Spleen (tissue), 11 donors: Measurements from ENCODE around the gene ARHGAP28. TPM values are rescaled to one million over a fixed set of nuclear protein-coding genes. Genes with fewer than 3 reads are reported as not detected.

ENCODE experiments used
- DNase-seq: peaks from one replicate; pipeline ENCODE4 v3.0.0-alpha.2; 2020
- H3K27ac ChIP-seq, 8 donors: fragments of 200-600 bp; sonication (generic) in 7 of 8; 1 replicate in 4 of 8; 2 replicates in 4 of 8; pipeline versions ENCODE4 v1.5.0 to v1.8.0; 2016 to 2021; ENCODE audit warnings: inconsistent platforms in 4 of 8, mild to moderate bottlenecking in 4 of 8, moderate library complexity in 1 of 8
- H3K27me3 ChIP-seq, 7 donors: fragments of 200-600 bp; sonication (generic) in 6 of 7; replicated peaks in 1 of 7; 1 replicate in 4 of 7; 2 replicates in 3 of 7; pipeline versions ENCODE4 v1.5.0 to v1.8.0; 2016 to 2021; ENCODE audit warnings: inconsistent platforms in 3 of 7, mild to moderate bottlenecking in 1 of 7
- H3K36me3 ChIP-seq, 6 donors: fragments of 200-600 bp; sonication (generic) in 5 of 6; 1 replicate in 4 of 6; 2 replicates in 2 of 6; pipeline versions ENCODE4 v1.5.0 to v1.8.0; 2016 to 2021; ENCODE audit warnings: inconsistent platforms in 2 of 6
- H3K4me1 ChIP-seq, 6 donors: fragments of 200-600 bp; sonication (generic) in 5 of 6; 1 replicate in 3 of 6; 2 replicates in 3 of 6; pipeline versions ENCODE4 v1.5.0 to v1.8.0; 2016 to 2021; ENCODE audit warnings: inconsistent platforms in 3 of 6
- H3K4me3 ChIP-seq, 8 donors: fragments of 200-600 bp; sonication (generic) in 7 of 8; 1 replicate in 4 of 8; 2 replicates in 4 of 8; pipeline versions ENCODE4 v1.5.0 to v1.8.0; 2016 to 2021; ENCODE audit warnings: inconsistent platforms in 4 of 8, mild to moderate bottlenecking in 4 of 8, moderate library complexity in 2 of 8
- H3K9me3 ChIP-seq, 8 donors: fragments of 200-600 bp; sonication (generic) in 7 of 8; 1 replicate in 4 of 8; 2 replicates in 4 of 8; pipeline versions ENCODE4 v1.5.0 to v1.8.0; 2016 to 2021; ENCODE audit warnings: inconsistent platforms in 4 of 8
- CTCF ChIP-seq, 11 experiments: fragments of 200-600 bp in 7 of 11; fragments of 450-650 bp in 4 of 11; sonication (generic) in 4 of 11; IDR thresholded peaks in 8 of 11; conservative IDR thresholded peaks in 3 of 11; 1 replicate in 7 of 11; 2 replicates in 4 of 11; pipeline versions ENCODE4 v1.4.0 to v1.8.0; 2016 to 2021; ENCODE audit warnings: antibody characterized with exemption in 11 of 11, inconsistent platforms in 4 of 11, mild to moderate bottlenecking in 1 of 11
- POLR2A ChIP-seq, 3 donors: fragments of 450-650 bp; IDR thresholded peaks; one replicate each; pipeline ENCODE4 v1.5.1; 2017; ENCODE audit warnings: antibody characterized with exemption in 3 of 3, mild to moderate bottlenecking in 1 of 3
- POLR2AphosphoS5 ChIP-seq, 3 donors: sonication (generic); formaldehyde crosslinking; IDR thresholded peaks; one replicate each; pipeline ENCODE4 v1.5.1; 2017; ENCODE audit warnings: antibody characterized with exemption in 3 of 3
- WGBS, 5 donors: extraction: QIAGEN DNeasy Blood & Tissue Kit in 3 of 5; methylation state at CpG; one replicate each; pipeline versions ENCODE4 v1.1.5 to v1.1.7; 2013 to 2018; 5-methylcytosine and 5-hydroxymethylcytosine counted together
- intact Hi-C: fragments of 100-400 bp; cut with DNase I; formaldehyde crosslinking; loops from one replicate; pipeline ENCODE4 v1.15.0; 2023; ENCODE audit warnings: low total_unique reads
- polyA plus RNA-seq, 3 donors: library from polyadenylated mRNA; stranded (reverse); fragments of 200-250 nt; gene quantifications; one replicate each; pipeline ENCODE4 v1.2.1, GENCODE V29; 2013
- total RNA-seq, 7 donors: library from RNA; depleted of rRNA in 3 of 7; stranded (reverse); fragments of >200 nt in 3 of 7; fragmentation: NEBNext Ultra II Directional in 4 of 7; extraction: Animal tissue kit (Norgen Biotek cat#: 25700) in 4 of 7; gene quantifications; one replicate each; pipeline versions ENCODE4 v1.1.0 to v1.2.1, GENCODE V29; 2016 to 2021
- donor health status: healthy with polysubstance abuse.
- donor health status: DM: no; HTN: no; CAD: no; lungs with moderate emphysema.
- donor health status: DM: no; HTN: no; CAD: no.
- donor health status: Bipolar disorder and iron deficiency.
- donor health status: healthy.
- donor health status: DM: no; HTN: no; CAD: no.
- donor health status: DM: yes; HTN: yes; CAD: no.

Gene ARHGAP28
- total and polyA plus RNA-seq, 10 donors, result 1.9 to 78.3 (median 30.3) TPM

DNA sequence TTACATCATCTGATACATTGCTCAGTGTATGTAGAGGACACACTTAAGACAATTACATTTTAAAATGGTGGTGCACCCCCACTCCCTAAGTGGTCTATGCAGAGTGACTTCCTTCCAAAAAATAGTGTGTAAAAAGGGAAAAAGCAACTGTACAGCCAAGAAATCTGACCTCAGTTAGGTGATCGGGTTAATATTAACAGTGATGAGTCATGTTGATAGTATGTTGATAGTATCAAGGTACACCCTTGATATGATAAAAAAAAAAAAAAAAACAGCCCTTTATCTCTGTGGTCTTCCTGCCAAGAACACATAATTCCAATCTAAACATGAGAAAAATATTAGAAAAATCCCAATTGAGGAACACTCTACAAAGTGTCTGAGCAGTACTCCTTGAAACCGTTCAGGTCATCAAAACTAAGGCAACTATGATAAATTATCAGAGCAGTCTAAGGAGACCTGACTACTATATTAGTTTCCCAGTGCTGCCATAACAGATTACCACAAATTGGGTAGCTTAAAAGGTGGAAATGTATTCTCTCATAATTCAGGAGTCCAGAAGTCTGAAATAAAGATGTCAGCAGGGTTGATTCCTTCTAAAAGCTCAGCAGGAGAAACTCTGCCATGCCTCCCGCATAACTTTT is 171.9 kb downstream of the ARHGAP28 start:
- no peak for DNase-seq
- Histone ChIP-seq H3K27ac (peak overlapping the region in 2 of 8 donors; percentile 14 to 29), H3K27me3 (no peaks in the 10 kb centered on the region), H3K4me3 (no peak overlapping the region), H3K4me1 (no peaks in the 10 kb centered on the region), H3K36me3 (peaks cover 0 to 31% (median 4%) of the 10 kb centered on the region in 6 donors), H3K9me3 (peaks cover 0 to 29% (median 24%) of the 10 kb centered on the region in 8 donors)
- WGBS, 5 donors, result 70 to 83% (median 76%) methylated on average over 3 of the region's 3 CpGs
- intact Hi-C loops, result no loop called here
- TF ChIP-seq CTCF (IDR thresholded peaks at IDR 0.05 in 8 of 11, conservative IDR thresholded peaks at IDR 0.05 in 3 of 11) (no peak), POLR2A (IDR thresholded peaks at IDR 0.05) (no peak), POLR2AphosphoS5 (IDR thresholded peaks at IDR 0.05) (no peak)

DNA sequence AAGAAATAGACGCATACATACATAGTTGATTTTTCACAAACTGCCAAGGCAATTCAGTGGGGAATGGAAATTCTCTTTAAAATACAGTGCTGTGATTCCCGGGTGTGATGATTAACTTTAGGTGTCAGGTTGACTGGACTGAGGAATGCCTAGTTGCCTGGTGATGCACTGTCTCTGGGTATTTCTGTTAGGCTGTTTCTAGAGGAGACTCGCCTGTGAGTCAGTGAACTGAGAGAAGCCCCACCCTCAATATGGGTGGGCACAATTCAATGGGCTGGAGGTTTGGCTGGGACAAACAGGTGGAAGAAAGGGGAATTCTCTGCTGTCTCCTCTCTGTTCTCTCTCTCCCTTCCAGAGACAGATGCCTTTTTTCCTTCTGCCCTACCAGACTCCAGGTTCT is 187.6 kb downstream of the ARHGAP28 start:
- H3K4me3 ChIP-seq, result no peak overlapping the region
- TF ChIP-seq POLR2AphosphoS5 (IDR thresholded peaks at IDR 0.05), result no peak
- TF ChIP-seq CTCF (IDR thresholded peaks at IDR 0.05 in 8 of 11, conservative IDR thresholded peaks at IDR 0.05 in 3 of 11), result no peak
- no peak for TF ChIP-seq POLR2A (IDR thresholded peaks at IDR 0.05)
- H3K36me3 ChIP-seq, result peaks cover 0 to 11% (median 0%) of the 10 kb centered on the region in 6 donors
- H3K27me3 ChIP-seq, result no peaks in the 10 kb centered on the region
- no peaks in the 10 kb centered on the region for H3K4me1 ChIP-seq
- H3K27ac ChIP-seq, result no peak overlapping the region
- intact Hi-C loops, result no loop called here
- no peak for DNase-seq
- WGBS, 5 donors, result 78 to 93% (median 87%) methylated on average over 3 of the region's 3 CpGs
- H3K9me3 ChIP-seq, result no peaks in the 10 kb centered on the region

DNA sequence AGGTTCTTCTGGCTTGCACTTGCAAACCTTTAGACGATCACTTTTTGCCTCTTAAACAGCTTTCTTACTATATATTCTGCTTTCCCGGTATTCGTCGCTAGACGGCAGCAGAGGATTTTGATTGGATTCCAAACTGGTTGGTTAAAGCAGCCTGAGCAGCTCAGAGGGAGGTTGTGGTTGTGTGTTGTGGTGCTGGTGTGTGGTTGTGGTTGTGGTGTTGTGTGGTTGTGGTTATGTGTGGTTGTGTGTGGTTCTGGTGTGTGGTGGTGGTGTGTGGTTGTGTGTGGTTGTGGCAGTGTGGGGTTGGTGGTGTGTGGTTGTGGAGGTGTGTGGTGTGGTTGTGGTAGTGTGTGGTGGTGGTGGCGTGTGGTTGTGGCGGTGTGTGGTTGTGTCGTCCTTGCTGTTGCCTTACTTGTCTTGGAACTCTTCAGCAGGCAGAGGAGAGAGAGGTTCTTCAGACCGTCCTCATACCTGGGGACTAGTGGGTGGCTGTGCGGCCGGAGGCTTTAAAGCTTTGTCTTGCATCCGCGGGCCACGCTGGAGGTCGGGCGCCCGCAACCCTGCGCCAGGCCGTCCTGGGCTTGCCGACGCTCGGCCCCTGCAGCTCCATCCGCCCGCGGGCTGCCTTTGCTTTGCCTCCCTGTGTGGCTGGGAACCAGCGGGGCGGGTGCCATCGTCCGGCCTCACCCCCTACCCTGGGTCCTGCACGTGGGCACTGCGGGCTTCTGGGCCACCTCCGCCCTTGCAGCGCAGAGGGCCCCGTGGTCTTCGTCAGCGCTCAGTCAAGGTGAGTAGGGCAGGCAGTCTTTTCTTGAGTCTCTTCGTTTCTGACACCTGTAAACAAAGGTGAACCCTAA is 190.8 kb downstream of the ARHGAP28 start:
- intact Hi-C loops, result loop anchor here (5.0 kb wide), 1 partner anchor 257 kb away; no protein-coding TSS in a partner anchor
- Histone ChIP-seq H3K27me3 (no peaks in the 10 kb centered on the region), H3K4me1 (no peaks in the 10 kb centered on the region), H3K4me3 (no peak overlapping the region), H3K27ac (no peak overlapping the region), H3K9me3 (no peaks in the 10 kb centered on the region), H3K36me3 (no peaks in the 10 kb centered on the region)
- 70 to 79% (median 76%) methylated on average over 26 to 37 of the region's 37 CpGs for WGBS, 5 donors
- no peak for DNase-seq
- no peak for TF ChIP-seq POLR2AphosphoS5 (IDR thresholded peaks at IDR 0.05)
- peak in 6 of 11 experiments; percentile 28 to 59 (median 46) for TF ChIP-seq CTCF (IDR thresholded peaks at IDR 0.05 in 8 of 11, conservative IDR thresholded peaks at IDR 0.05 in 3 of 11)

DNA sequence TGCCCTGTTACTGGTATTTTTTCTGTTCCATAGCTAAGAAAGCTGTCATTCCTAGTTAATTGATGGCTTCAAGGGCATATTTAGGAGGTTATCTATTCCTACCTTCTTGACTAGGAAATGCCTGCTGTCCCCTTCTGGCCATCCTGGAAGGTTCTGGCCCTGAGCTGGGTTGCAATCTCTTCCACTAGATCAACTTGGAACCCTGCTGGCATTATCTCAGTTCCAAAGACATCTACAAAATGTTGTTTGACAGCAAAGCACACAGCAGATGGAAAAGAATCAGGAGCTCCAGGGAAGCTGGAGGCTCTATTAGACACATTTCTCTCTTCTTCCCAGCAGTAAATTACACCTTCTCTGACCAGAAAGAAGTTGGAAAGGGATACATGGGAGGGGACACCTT is 192.1 kb downstream of the ARHGAP28 start:
- no peak for DNase-seq
- Histone ChIP-seq H3K4me3 (no peak overlapping the region), H3K27me3 (no peaks in the 10 kb centered on the region), H3K27ac (no peak overlapping the region), H3K36me3 (no peaks in the 10 kb centered on the region), H3K4me1 (no peaks in the 10 kb centered on the region), H3K9me3 (no peaks in the 10 kb centered on the region)
- intact Hi-C loops, result loop anchor here (5.0 kb wide), 1 partner anchor 256 kb away; no protein-coding TSS in a partner anchor
- TF ChIP-seq CTCF (IDR thresholded peaks at IDR 0.05 in 8 of 11, conservative IDR thresholded peaks at IDR 0.05 in 3 of 11) (no peak), POLR2AphosphoS5 (IDR thresholded peaks at IDR 0.05) (no peak), POLR2A (IDR thresholded peaks at IDR 0.05) (no peak)
